K562 (cell line): ENCODE results near the gene RBSN. TPM values are rescaled to one million over a fixed set of nuclear protein-coding genes. Genes with fewer than 3 reads are reported as not detected.

Experiments used
- ATAC-seq: fragments of 200-7000 bp; cut with Tn5 transposase; 3 replicates; pipeline ENCODE4 v1.9.1; 2020; ENCODE audit warnings: moderate library complexity
- BruUV-seq: library from RNA; stranded (reverse); fragments of 400-500 nt; replicated peaks from 2 replicates; lab custom pipeline; 2021; lab: Mats Ljungman, UMichigan
- CTCF ChIA-PET: fragments of 300-600 bp; formaldehyde crosslinking; extraction: SDS; loops from one replicate; lab custom pipeline; 2021; ENCODE audit warnings: low intra/inter-chr PET ratio; lab: Yijun Ruan, JAX
- POLR2A ChIA-PET: fragments of 300-600, 350-650 bp; sonication (Branson Sonifier 250); formaldehyde crosslinking; extraction: SDS; loops from one replicate; lab custom pipeline; 2021; ENCODE audit warnings: antibody characterized with exemption, inconsistent platforms; lab: Yijun Ruan, JAX
- DNase-seq, 4 experiments: peaks; one replicate each; pipeline versions ENCODE4 v3.0.0 to v3.0.0-alpha.2; 2011 to 2018; ENCODE audit warnings: low spot score in 3 of 4, mixed read lengths in 3 of 4; ENCODE audit errors: extremely low read depth in 1 of 4
- FAIRE-seq: peaks from 2 replicates; lab custom pipeline; 2011; peaks lifted over from hg19 to GRCh38; lab: Jason Lieb, UNC
- H2AFZ ChIP-seq: 2 replicates; pipeline ENCODE4 v1.6.0; 2011; ENCODE audit warnings: low read depth, low read length, control low read depth, inconsistent platforms
- H3K27ac ChIP-seq: fragments of 200-600 bp; 3 replicates; pipeline ENCODE4 v1.8.0; 2011; ENCODE audit warnings: low read depth, mild to moderate bottlenecking, control low read depth, inconsistent platforms, low read length, moderate library complexity, mixed read lengths; ENCODE audit errors: extremely low read depth
- H3K27me3 ChIP-seq, 2 experiments: fragments of 300-600 bp in 1 of 2; 2 replicates in 1 of 2; 3 replicates in 1 of 2; pipeline versions ENCODE4 v1.6.0 to v1.8.0; 2011; ENCODE audit warnings: inconsistent platforms in 2 of 2, low read length in 2 of 2, mild to moderate bottlenecking in 1 of 2, mixed read lengths in 1 of 2, moderate library complexity in 1 of 2; ENCODE audit not compliant: control insufficient read depth in 2 of 2, insufficient read depth in 2 of 2
- H3K36me3 ChIP-seq: fragments of 300-600 bp; 3 replicates; pipeline ENCODE4 v1.8.0; 2011; ENCODE audit warnings: mild to moderate bottlenecking, low read length, inconsistent platforms; ENCODE audit not compliant: control insufficient read depth, insufficient read depth
- H3K4me1 ChIP-seq, 2 experiments: fragments of 200-600 bp in 1 of 2; replicated peaks in 1 of 2; 2 replicates in 1 of 2; 3 replicates in 1 of 2; pipeline versions ENCODE4 v1.5.1 to v1.8.0; 2011; ENCODE audit warnings: inconsistent platforms in 2 of 2, low read length in 2 of 2, mild to moderate bottlenecking in 1 of 2, mixed read lengths in 1 of 2, moderate library complexity in 1 of 2; ENCODE audit not compliant: control insufficient read depth in 2 of 2, insufficient read depth in 2 of 2
- H3K4me2 ChIP-seq: 2 replicates; pipeline ENCODE4 v1.6.1; 2011; ENCODE audit warnings: low read length, control low read depth, inconsistent platforms, mixed read lengths; ENCODE audit not compliant: insufficient read depth
- H3K4me3 ChIP-seq: fragments of 200-600 bp; sonication (generic), shearing (Covaris generic); 2 replicates; pipeline ENCODE4 v1.5.1; 2016; ENCODE audit warnings: control low read depth, inconsistent platforms
- H3K79me2 ChIP-seq: fragments of 200-600 bp; 3 replicates; pipeline ENCODE4 v1.8.0; 2011; ENCODE audit warnings: low read length, inconsistent platforms; ENCODE audit not compliant: control insufficient read depth, insufficient read depth
- H3K9ac ChIP-seq, 2 experiments: 2 replicates each; pipeline versions ENCODE4 v1.6.0 to v1.6.1; 2011; ENCODE audit warnings: low read depth in 2 of 2, low read length in 2 of 2, control low read depth in 1 of 2, inconsistent platforms in 1 of 2, mild to moderate bottlenecking in 1 of 2, mixed read lengths in 1 of 2; ENCODE audit not compliant: insufficient read depth in 1 of 2
- H3K9me1 ChIP-seq: one replicate; pipeline ENCODE4 v1.6.0; 2011; ENCODE audit warnings: inconsistent platforms, mild to moderate bottlenecking, low read length, moderate library complexity; ENCODE audit not compliant: control insufficient read depth, insufficient read depth
- H3K9me3 ChIP-seq: replicated peaks from 2 replicates; pipeline ENCODE4 v1.5.1; 2011; ENCODE audit warnings: low read depth, low read length, inconsistent platforms; ENCODE audit not compliant: control insufficient read depth, insufficient read depth
- H4K20me1 ChIP-seq: replicated peaks from 2 replicates; pipeline ENCODE4 v1.6.1; 2011; ENCODE audit warnings: low read length, inconsistent platforms, mixed read lengths; ENCODE audit not compliant: control insufficient read depth, insufficient read depth
- CBX1 ChIP-seq: sonication (generic); IDR thresholded peaks from 2 replicates; pipeline ENCODE4 v1.6.1; 2016; ENCODE audit warnings: antibody characterized with exemption, low read depth, mild to moderate bottlenecking
- HNRNPUL1 ChIP-seq: fragments of 200-400 bp; formaldehyde crosslinking; IDR thresholded peaks from 2 replicates; pipeline ENCODE4 v1.6.1; 2017; ENCODE audit warnings: low read length
- WGBS: fragments of 100-300 bp; shearing (Covaris generic); methylation state at CpG from one replicate; pipeline ENCODE4 v1.1.6; 2016; ENCODE audit warnings: low coverage, mixed read lengths; ENCODE audit not compliant: insufficient coverage; ENCODE audit errors: missing lambda C conversion rate; 5-methylcytosine and 5-hydroxymethylcytosine counted together
- in situ Hi-C: fragments of 300-500 bp; cut with MboI; formaldehyde crosslinking; loops from 4 replicates; pipeline ENCODE4 v1.15.0; 2018; ENCODE audit warnings: inconsistent platforms, mixed read lengths
- intact Hi-C: fragments of 100-400 bp; cut with micrococcal nuclease; formaldehyde crosslinking; loops from 2 replicates; pipeline ENCODE4 v1.14.2; 2022
- polyA plus RNA-seq, 8 experiments: library from polyadenylated mRNA; depleted of rRNA in 4 of 8; stranded (reverse) in 5 of 8; unstranded in 3 of 8; fragments of >200 nt; fragmentation: Nextera tagmentation in 2 of 8; fragmentation: Illumina TruSeq in 1 of 8; extraction: Ambion mirVana in 2 of 8; extraction: Trizol in 1 of 8; gene quantifications; 2 replicates each; pipeline versions ENCODE4 v1.2.1 to v1.2.3, GENCODE V29; 2011 to 2014; ENCODE audit warnings: inconsistent platforms in 1 of 8, missing spikeins in 1 of 8
- total RNA-seq, 7 experiments: library from RNA; depleted of rRNA in 6 of 7; stranded (reverse); fragments of >200 nt in 6 of 7; fragmentation: Illumina TruSeq in 2 of 7; extraction: Trizol in 2 of 7; gene quantifications; 2 replicates each; pipeline versions ENCODE4 v1.2.1 to v1.2.3, GENCODE V29; 2011 to 2021; ENCODE audit warnings: low replicate concordance in 1 of 7
- TF ChIP-seq, protein P1 (sequence below): fragments of 450-650 bp; IDR thresholded peaks from 2 replicates; pipeline ENCODE4 v1.6.1; 2016; ENCODE audit warnings: mild to moderate bottlenecking, moderate library complexity
- TF ChIP-seq, protein P2 (sequence below): sonication (generic); formaldehyde crosslinking; IDR thresholded peaks from 2 replicates; pipeline ENCODE4 v1.8.0; 2023; ENCODE audit warnings: mild to moderate bottlenecking, missing genetic modification reagents
- TF ChIP-seq, protein P3 (sequence below): sonication (generic); formaldehyde crosslinking; IDR thresholded peaks from 2 replicates; pipeline ENCODE4 v1.8.0; 2023; ENCODE audit warnings: mild to moderate bottlenecking, missing genetic modification reagents

The RBSN gene
- total and polyA plus RNA-seq, 9 of the 15 experiments (the other 6 are each of a cell fraction or from before 2014, with no cell fraction given): 2.9 to 19.6 (median 15.0) TPM

DNA sequence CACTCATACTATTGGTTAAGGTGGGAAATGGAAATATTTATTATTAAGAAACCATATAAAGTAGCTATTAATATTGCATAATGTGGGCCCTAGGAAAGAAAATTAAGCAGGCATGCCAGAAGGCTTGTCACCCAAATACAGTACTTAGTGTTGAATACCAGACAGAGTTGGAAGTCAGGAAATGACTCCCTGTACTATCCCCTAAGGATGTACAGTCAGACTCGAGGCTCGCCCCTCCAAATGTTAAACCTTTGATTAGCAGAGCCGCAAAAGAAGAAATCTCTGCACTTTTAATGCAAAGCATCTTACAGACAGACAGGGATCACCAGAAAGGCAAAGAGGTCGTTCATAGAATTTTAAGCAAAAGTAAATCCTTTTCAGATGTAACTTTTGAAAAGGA is 11.3 kb upstream of the RBSN start:
- Histone ChIP-seq H3K9me1 (no peaks in the 10 kb centered on the region), H3K4me3 (no peak overlapping the region), H2AFZ (no peak overlapping the region), H3K36me3 (no peaks in the 10 kb centered on the region), H4K20me1 (no peaks in the 10 kb centered on the region), H3K79me2 (no peaks in the 10 kb centered on the region), H3K27me3 (peaks cover 0 to 6% of the 10 kb centered on the region in 2 experiments; a peak in 2 of 5 replicates), H3K9ac (no peak overlapping the region), H3K27ac (no peak overlapping the region), H3K4me2 (no peak overlapping the region), H3K4me1 (peaks cover 2 to 5% of the 10 kb centered on the region in 2 experiments; a peak in 2 of 5 replicates), H3K9me3 (no peaks in the 10 kb centered on the region)
- ATAC-seq: no peak
- BruUV-seq: no TSS peak
- intact Hi-C loops: no loop called here
- no peak for DNase-seq
- no peak for FAIRE-seq
- ChIA-PET CTCF (no interaction called here), POLR2A (interaction anchor here (0.8 kb wide), 1 partner anchor 9 kb away, joined by 3 read pairs; no protein-coding TSS in a partner anchor)
- WGBS: 25% methylated on average over 4 of the region's 4 CpGs
- in situ Hi-C loops: loop anchor here (5.0 to 10.0 kb wide), 2 partner anchors 92 to 275 kb away; no protein-coding TSS in a partner anchor
- TF ChIP-seq, protein P1, sequence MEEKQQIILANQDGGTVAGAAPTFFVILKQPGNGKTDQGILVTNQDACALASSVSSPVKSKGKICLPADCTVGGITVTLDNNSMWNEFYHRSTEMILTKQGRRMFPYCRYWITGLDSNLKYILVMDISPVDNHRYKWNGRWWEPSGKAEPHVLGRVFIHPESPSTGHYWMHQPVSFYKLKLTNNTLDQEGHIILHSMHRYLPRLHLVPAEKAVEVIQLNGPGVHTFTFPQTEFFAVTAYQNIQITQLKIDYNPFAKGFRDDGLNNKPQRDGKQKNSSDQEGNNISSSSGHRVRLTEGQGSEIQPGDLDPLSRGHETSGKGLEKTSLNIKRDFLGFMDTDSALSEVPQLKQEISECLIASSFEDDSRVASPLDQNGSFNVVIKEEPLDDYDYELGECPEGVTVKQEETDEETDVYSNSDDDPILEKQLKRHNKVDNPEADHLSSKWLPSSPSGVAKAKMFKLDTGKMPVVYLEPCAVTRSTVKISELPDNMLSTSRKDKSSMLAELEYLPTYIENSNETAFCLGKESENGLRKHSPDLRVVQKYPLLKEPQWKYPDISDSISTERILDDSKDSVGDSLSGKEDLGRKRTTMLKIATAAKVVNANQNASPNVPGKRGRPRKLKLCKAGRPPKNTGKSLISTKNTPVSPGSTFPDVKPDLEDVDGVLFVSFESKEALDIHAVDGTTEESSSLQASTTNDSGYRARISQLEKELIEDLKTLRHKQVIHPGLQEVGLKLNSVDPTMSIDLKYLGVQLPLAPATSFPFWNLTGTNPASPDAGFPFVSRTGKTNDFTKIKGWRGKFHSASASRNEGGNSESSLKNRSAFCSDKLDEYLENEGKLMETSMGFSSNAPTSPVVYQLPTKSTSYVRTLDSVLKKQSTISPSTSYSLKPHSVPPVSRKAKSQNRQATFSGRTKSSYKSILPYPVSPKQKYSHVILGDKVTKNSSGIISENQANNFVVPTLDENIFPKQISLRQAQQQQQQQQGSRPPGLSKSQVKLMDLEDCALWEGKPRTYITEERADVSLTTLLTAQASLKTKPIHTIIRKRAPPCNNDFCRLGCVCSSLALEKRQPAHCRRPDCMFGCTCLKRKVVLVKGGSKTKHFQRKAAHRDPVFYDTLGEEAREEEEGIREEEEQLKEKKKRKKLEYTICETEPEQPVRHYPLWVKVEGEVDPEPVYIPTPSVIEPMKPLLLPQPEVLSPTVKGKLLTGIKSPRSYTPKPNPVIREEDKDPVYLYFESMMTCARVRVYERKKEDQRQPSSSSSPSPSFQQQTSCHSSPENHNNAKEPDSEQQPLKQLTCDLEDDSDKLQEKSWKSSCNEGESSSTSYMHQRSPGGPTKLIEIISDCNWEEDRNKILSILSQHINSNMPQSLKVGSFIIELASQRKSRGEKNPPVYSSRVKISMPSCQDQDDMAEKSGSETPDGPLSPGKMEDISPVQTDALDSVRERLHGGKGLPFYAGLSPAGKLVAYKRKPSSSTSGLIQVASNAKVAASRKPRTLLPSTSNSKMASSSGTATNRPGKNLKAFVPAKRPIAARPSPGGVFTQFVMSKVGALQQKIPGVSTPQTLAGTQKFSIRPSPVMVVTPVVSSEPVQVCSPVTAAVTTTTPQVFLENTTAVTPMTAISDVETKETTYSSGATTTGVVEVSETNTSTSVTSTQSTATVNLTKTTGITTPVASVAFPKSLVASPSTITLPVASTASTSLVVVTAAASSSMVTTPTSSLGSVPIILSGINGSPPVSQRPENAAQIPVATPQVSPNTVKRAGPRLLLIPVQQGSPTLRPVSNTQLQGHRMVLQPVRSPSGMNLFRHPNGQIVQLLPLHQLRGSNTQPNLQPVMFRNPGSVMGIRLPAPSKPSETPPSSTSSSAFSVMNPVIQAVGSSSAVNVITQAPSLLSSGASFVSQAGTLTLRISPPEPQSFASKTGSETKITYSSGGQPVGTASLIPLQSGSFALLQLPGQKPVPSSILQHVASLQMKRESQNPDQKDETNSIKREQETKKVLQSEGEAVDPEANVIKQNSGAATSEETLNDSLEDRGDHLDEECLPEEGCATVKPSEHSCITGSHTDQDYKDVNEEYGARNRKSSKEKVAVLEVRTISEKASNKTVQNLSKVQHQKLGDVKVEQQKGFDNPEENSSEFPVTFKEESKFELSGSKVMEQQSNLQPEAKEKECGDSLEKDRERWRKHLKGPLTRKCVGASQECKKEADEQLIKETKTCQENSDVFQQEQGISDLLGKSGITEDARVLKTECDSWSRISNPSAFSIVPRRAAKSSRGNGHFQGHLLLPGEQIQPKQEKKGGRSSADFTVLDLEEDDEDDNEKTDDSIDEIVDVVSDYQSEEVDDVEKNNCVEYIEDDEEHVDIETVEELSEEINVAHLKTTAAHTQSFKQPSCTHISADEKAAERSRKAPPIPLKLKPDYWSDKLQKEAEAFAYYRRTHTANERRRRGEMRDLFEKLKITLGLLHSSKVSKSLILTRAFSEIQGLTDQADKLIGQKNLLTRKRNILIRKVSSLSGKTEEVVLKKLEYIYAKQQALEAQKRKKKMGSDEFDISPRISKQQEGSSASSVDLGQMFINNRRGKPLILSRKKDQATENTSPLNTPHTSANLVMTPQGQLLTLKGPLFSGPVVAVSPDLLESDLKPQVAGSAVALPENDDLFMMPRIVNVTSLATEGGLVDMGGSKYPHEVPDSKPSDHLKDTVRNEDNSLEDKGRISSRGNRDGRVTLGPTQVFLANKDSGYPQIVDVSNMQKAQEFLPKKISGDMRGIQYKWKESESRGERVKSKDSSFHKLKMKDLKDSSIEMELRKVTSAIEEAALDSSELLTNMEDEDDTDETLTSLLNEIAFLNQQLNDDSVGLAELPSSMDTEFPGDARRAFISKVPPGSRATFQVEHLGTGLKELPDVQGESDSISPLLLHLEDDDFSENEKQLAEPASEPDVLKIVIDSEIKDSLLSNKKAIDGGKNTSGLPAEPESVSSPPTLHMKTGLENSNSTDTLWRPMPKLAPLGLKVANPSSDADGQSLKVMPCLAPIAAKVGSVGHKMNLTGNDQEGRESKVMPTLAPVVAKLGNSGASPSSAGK: no peak
- TF ChIP-seq, protein P2, sequence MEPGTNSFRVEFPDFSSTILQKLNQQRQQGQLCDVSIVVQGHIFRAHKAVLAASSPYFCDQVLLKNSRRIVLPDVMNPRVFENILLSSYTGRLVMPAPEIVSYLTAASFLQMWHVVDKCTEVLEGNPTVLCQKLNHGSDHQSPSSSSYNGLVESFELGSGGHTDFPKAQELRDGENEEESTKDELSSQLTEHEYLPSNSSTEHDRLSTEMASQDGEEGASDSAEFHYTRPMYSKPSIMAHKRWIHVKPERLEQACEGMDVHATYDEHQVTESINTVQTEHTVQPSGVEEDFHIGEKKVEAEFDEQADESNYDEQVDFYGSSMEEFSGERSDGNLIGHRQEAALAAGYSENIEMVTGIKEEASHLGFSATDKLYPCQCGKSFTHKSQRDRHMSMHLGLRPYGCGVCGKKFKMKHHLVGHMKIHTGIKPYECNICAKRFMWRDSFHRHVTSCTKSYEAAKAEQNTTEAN (CRISPR knock-in tag): no peak
- TF ChIP-seq CBX1 (no peak), HNRNPUL1 (no peak)
- TF ChIP-seq, protein P3, sequence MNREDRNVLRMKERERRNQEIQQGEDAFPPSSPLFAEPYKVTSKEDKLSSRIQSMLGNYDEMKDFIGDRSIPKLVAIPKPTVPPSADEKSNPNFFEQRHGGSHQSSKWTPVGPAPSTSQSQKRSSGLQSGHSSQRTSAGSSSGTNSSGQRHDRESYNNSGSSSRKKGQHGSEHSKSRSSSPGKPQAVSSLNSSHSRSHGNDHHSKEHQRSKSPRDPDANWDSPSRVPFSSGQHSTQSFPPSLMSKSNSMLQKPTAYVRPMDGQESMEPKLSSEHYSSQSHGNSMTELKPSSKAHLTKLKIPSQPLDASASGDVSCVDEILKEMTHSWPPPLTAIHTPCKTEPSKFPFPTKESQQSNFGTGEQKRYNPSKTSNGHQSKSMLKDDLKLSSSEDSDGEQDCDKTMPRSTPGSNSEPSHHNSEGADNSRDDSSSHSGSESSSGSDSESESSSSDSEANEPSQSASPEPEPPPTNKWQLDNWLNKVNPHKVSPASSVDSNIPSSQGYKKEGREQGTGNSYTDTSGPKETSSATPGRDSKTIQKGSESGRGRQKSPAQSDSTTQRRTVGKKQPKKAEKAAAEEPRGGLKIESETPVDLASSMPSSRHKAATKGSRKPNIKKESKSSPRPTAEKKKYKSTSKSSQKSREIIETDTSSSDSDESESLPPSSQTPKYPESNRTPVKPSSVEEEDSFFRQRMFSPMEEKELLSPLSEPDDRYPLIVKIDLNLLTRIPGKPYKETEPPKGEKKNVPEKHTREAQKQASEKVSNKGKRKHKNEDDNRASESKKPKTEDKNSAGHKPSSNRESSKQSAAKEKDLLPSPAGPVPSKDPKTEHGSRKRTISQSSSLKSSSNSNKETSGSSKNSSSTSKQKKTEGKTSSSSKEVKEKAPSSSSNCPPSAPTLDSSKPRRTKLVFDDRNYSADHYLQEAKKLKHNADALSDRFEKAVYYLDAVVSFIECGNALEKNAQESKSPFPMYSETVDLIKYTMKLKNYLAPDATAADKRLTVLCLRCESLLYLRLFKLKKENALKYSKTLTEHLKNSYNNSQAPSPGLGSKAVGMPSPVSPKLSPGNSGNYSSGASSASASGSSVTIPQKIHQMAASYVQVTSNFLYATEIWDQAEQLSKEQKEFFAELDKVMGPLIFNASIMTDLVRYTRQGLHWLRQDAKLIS: no peak
